Cardiac muscle cell (in vitro differentiated cells and primary cell): Measurements from ENCODE around the gene GSK3B. TPM values are rescaled to one million over a fixed set of nuclear protein-coding genes. Genes with fewer than 3 reads are reported as not detected.

Experiments
- DNase-seq, 2 donors: peaks; one replicate each; pipeline versions ENCODE4 v3.0.0 to v3.0.0-alpha.2; 2010 to 2017; ENCODE audit warnings: low read depth in 1 of 2, low spot score in 1 of 2
- H3K27ac ChIP-seq: fragments of 200-600 bp; sonication (generic); 2 replicates; pipeline ENCODE4 v1.5.1; 2016
- H3K27me3 ChIP-seq: fragments of 200-600 bp; sonication (generic); 2 replicates; pipeline ENCODE4 v1.6.0; 2016; ENCODE audit warnings: control low read depth
- H3K36me3 ChIP-seq: fragments of 200-600 bp; sonication (generic); 2 replicates; pipeline ENCODE4 v1.5.1; 2016; ENCODE audit warnings: control low read depth
- H3K4me1 ChIP-seq: fragments of 200-600 bp; sonication (generic); 2 replicates; pipeline ENCODE4 v1.8.1; 2017; ENCODE audit warnings: low read depth, mild to moderate bottlenecking, mixed run types
- H3K4me3 ChIP-seq: fragments of 200-600 bp; sonication (generic); 2 replicates; pipeline ENCODE4 v1.5.1; 2016; ENCODE audit warnings: mild to moderate bottlenecking
- H3K9me3 ChIP-seq: fragments of 200-600 bp; sonication (generic); 2 replicates; pipeline ENCODE4 v1.5.1; 2017; ENCODE audit warnings: low read depth, mild to moderate bottlenecking, control low read depth
- CTCF ChIP-seq: IDR thresholded peaks from 2 replicates; pipeline ENCODE4 v1.5.1; 2012; ENCODE audit warnings: low read depth, mild to moderate bottlenecking, low read length
- polyA plus RNA-seq: library from polyadenylated mRNA; unstranded; fragments of >200 nt; fragmentation: Nextera tagmentation; extraction: Ambion mirVana; gene quantifications from 2 replicates; pipeline ENCODE4 v1.2.1, GENCODE V29; 2016
- total RNA-seq: library from RNA; depleted of rRNA; stranded (reverse); fragments of >200 nt; gene quantifications from 2 replicates; pipeline ENCODE4 v1.2.3, GENCODE V29; 2016

Gene GSK3B
- total and polyA plus RNA-seq, 2 experiments from 2014 or later: 20.4 to 48.3 TPM

GRCh38 chr3:119967353-119968006, 126.8 kb downstream of the GSK3B start:
- no peaks in the 10 kb centered on the region for H3K4me1 ChIP-seq
- DNase-seq: no peak
- H3K27me3 ChIP-seq: no peaks in the 10 kb centered on the region
- no peak overlapping the region for H3K4me3 ChIP-seq
- H3K27ac ChIP-seq: no peak overlapping the region
- H3K36me3 ChIP-seq: no peaks in the 10 kb centered on the region
- TF ChIP-seq CTCF: no peak
- H3K9me3 ChIP-seq: no peaks in the 10 kb centered on the region

- no peaks in the 10 kb centered on the region for H3K27me3 ChIP-seq
- no peaks in the 10 kb centered on the region for H3K4me1 ChIP-seq
- H3K9me3 ChIP-seq: no peaks in the 10 kb centered on the region
- no peak overlapping the region for H3K27ac ChIP-seq
- no peak for TF ChIP-seq CTCF
- no peaks in the 10 kb centered on the region for H3K36me3 ChIP-seq
- no peak for DNase-seq
- H3K4me3 ChIP-seq: no peak overlapping the region
Observed at GRCh38 chr3:119965692-119966091, 128.6 kb downstream of the GSK3B start.

- H3K4me1 ChIP-seq: no peaks in the 10 kb centered on the region
- H3K27me3 ChIP-seq: no peaks in the 10 kb centered on the region
- H3K9me3 ChIP-seq: no peaks in the 10 kb centered on the region
- H3K27ac ChIP-seq: no peak overlapping the region
- H3K36me3 ChIP-seq: no peaks in the 10 kb centered on the region
- H3K4me3 ChIP-seq: no peak overlapping the region
- no peak for DNase-seq
- TF ChIP-seq CTCF: no peak
Observed at GRCh38 chr3:119964294-119964693, 130.0 kb downstream of the GSK3B start.

- H3K27me3 ChIP-seq: no peaks in the 10 kb centered on the region
- no peaks in the 10 kb centered on the region for H3K4me1 ChIP-seq
- no peak overlapping the region for H3K4me3 ChIP-seq
- H3K9me3 ChIP-seq: no peaks in the 10 kb centered on the region
- TF ChIP-seq CTCF: no peak
- no peaks in the 10 kb centered on the region for H3K36me3 ChIP-seq
- no peak for DNase-seq
- no peak overlapping the region for H3K27ac ChIP-seq
Observed at GRCh38 chr3:119955972-119956371, 138.3 kb downstream of the GSK3B start.

- no peak for TF ChIP-seq CTCF
- Histone ChIP-seq H3K9me3 (no peaks in the 10 kb centered on the region), H3K27me3 (no peaks in the 10 kb centered on the region), H3K4me1 (no peaks in the 10 kb centered on the region), H3K27ac (peak overlapping the region; percentile 40), H3K4me3 (no peak overlapping the region), H3K36me3 (no peaks in the 10 kb centered on the region)
- no peak for DNase-seq
Observed at GRCh38 chr3:119950666-119951325, 143.5 kb downstream of the GSK3B start.
